Vagina (tissue), 2 donors: ENCODE results near the gene CTSZ. TPM values are rescaled to one million over a fixed set of nuclear protein-coding genes. Genes with fewer than 3 reads are reported as not detected.

Experiments
- DNase-seq, 2 donors: peaks; one replicate each; pipeline ENCODE4 v3.0.0-alpha.2; 2017; ENCODE audit errors: extremely low spot score in 2 of 2
- H3K27ac ChIP-seq: fragments of 200-600 bp; sonication (generic); one replicate; pipeline ENCODE4 v1.5.1; 2019
- H3K27me3 ChIP-seq: fragments of 200-600 bp; sonication (generic); one replicate; pipeline ENCODE4 v1.5.1; 2019
- H3K36me3 ChIP-seq, 2 donors: fragments of 200-600 bp; sonication (generic); one replicate each; pipeline ENCODE4 v1.5.1; 2017 to 2019
- H3K4me1 ChIP-seq: fragments of 200-600 bp; sonication (generic); one replicate; pipeline ENCODE4 v1.5.1; 2019
- H3K4me3 ChIP-seq, 2 donors: fragments of 200-600 bp; sonication (generic); 1 replicate in 1 of 2; 2 replicates in 1 of 2; pipeline ENCODE4 v1.5.1; 2016 to 2019
- H3K9me3 ChIP-seq: fragments of 200-600 bp; sonication (generic); one replicate; pipeline ENCODE4 v1.5.1; 2019
- CTCF ChIP-seq, 3 experiments: fragments of 450-650 bp in 2 of 3; fragments of 200-600 bp in 1 of 3; sonication (generic) in 1 of 3; IDR thresholded peaks; one replicate each; pipeline ENCODE4 v1.5.1; 2017 to 2019; ENCODE audit warnings: antibody characterized with exemption in 3 of 3, mild to moderate bottlenecking in 2 of 3, moderate library complexity in 2 of 3
- POLR2A ChIP-seq, 2 donors: fragments of 450-650 bp; IDR thresholded peaks; one replicate each; pipeline ENCODE4 v1.6.1; 2017; ENCODE audit warnings: antibody characterized with exemption in 2 of 2, mild to moderate bottlenecking in 2 of 2, moderate library complexity in 2 of 2
- POLR2AphosphoS5 ChIP-seq, 2 donors: sonication (generic); formaldehyde crosslinking; IDR thresholded peaks; one replicate each; pipeline ENCODE4 v1.9.0; 2017; ENCODE audit warnings: antibody characterized with exemption in 2 of 2, mild to moderate bottlenecking in 2 of 2, low read depth in 1 of 2; ENCODE audit not compliant: insufficient read depth in 1 of 2
- intact Hi-C: fragments of 100-400 bp; cut with DNase I; formaldehyde crosslinking; loops from one replicate; pipeline ENCODE4 v1.15.1; 2023
- total RNA-seq: library from RNA; depleted of rRNA; stranded (reverse); fragments of >200 nt; gene quantifications from one replicate; pipeline ENCODE4 v1.2.3, GENCODE V29; 2016

The CTSZ gene
- total RNA-seq, 1 donor from 2014 or later, result 128 TPM

DNA sequence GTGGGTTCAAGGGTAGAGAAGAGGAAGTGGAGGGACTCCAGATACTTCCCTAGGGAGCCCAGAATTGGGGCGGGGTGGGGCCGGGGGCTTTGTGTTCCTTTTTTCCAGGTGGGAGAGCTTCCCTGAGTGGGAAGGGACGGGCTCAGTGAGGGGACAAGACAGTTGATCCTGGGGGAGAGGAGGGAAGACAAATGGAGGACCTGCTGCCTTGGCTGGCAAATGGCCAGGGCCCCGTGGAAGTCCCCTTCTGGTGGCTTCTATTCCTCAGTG lies 2.6 kb downstream of the CTSZ start:
- TF ChIP-seq POLR2A (IDR thresholded peaks at IDR 0.05), result no peak
- no peak for TF ChIP-seq CTCF (IDR thresholded peaks at IDR 0.05)
- no peak for TF ChIP-seq POLR2AphosphoS5 (IDR thresholded peaks at IDR 0.05; ENCODE audit: insufficient read depth in 1 of 2, low read depth in 1 of 2)
- peaks cover 0 to 7% of the 10 kb centered on the region in 2 donors for H3K36me3 ChIP-seq
- intact Hi-C loops, result no loop called here
- H3K4me1 ChIP-seq, result peaks cover 34% of the 10 kb centered on the region
- H3K4me3 ChIP-seq, result no peak overlapping the region
- DNase-seq, result no peak
- H3K9me3 ChIP-seq, result no peaks in the 10 kb centered on the region
- H3K27ac ChIP-seq, result peak overlapping the region; percentile 76
- no peaks in the 10 kb centered on the region for H3K27me3 ChIP-seq

DNA sequence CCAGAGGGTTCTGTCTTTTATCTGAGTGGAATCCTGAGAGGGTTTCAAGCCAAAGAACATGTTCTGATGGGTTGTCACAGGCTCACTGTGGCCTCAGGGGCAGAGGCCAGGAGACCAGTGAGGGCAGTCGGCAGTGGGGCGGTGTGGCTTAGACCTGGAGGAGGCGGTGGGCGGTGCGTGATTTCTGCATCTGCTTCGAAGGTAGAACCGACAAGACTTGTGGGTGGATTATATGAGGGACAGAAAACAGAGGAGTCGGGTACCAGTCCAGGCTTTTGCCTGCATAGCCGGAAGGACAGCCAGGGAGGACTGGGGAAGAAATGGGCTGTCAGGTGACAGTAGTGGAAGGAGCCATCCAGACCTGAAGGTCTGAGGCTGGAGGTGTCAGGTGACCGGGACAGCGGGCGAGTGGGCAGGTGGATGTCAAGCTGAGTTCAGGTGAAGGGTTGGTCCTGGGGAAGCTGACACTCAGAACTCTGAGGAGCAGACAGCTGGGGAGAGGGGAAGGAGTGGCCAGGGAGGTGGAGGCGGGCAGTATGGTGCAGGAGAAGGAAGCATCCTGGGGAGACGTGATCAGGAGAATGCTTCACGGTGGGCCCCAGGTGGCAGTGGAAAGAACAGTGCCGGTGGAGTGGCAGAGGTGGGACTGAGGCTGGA lies 3.1 kb downstream of the CTSZ start:
- Histone ChIP-seq H3K27me3 (no peaks in the 10 kb centered on the region), H3K27ac (peak overlapping the region; percentile 76), H3K4me1 (peaks cover 34% of the 10 kb centered on the region), H3K36me3 (peaks cover 0 to 10% of the 10 kb centered on the region in 2 donors), H3K4me3 (no peak overlapping the region), H3K9me3 (no peaks in the 10 kb centered on the region)
- TF ChIP-seq POLR2A (IDR thresholded peaks at IDR 0.05) (no peak), CTCF (IDR thresholded peaks at IDR 0.05) (no peak), POLR2AphosphoS5 (IDR thresholded peaks at IDR 0.05; ENCODE audit: insufficient read depth in 1 of 2, low read depth in 1 of 2) (no peak)
- no peak for DNase-seq
- intact Hi-C loops, result no loop called here

DNA sequence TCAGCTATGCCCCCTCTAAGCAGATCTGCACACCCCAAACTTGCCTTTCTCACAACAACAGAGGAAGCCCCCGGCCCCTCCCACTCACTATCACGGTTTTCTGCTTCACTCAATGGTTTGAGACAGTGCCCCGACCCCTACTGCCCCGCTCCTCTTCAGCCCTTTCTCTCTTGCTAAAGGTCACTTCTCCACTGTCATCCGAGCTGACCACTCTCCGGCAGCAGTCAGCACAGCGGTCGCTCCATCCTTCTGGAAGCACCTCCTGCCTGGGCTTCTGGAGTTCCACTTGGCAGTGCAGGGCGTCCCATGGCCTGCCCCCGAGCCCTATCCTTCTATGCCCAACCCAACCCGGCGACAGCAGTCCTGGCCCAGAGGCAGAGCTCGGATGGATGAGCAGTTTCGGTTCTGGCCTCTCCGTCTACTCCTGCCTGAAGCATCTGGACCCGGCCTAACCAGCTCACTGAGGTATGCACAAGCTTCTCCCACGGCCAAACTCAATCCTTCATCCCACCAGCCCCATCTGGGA lies 4.1 kb downstream of the CTSZ start:
- no peak for DNase-seq
- H3K36me3 ChIP-seq, result peaks cover 0 to 15% of the 10 kb centered on the region in 2 donors
- no peaks in the 10 kb centered on the region for H3K9me3 ChIP-seq
- intact Hi-C loops, result no loop called here
- no peak for TF ChIP-seq POLR2AphosphoS5 (IDR thresholded peaks at IDR 0.05; ENCODE audit: insufficient read depth in 1 of 2, low read depth in 1 of 2)
- TF ChIP-seq POLR2A (IDR thresholded peaks at IDR 0.05), result no peak
- no peak for TF ChIP-seq CTCF (IDR thresholded peaks at IDR 0.05)
- no peak overlapping the region for H3K27ac ChIP-seq
- H3K4me3 ChIP-seq, result no peak overlapping the region
- peaks cover 33% of the 10 kb centered on the region for H3K4me1 ChIP-seq
- no peaks in the 10 kb centered on the region for H3K27me3 ChIP-seq

GRCh38 chr20:59002388-59002787 lies 4.7 kb downstream of the CTSZ start:
- DNase-seq, result no peak
- peaks cover 27% of the 10 kb centered on the region for H3K4me1 ChIP-seq
- no peak overlapping the region for H3K27ac ChIP-seq
- H3K36me3 ChIP-seq, result peaks cover 0 to 21% of the 10 kb centered on the region in 2 donors
- H3K4me3 ChIP-seq, result no peak overlapping the region
- intact Hi-C loops, result no loop called here
- H3K27me3 ChIP-seq, result no peaks in the 10 kb centered on the region
- no peak for TF ChIP-seq CTCF (IDR thresholded peaks at IDR 0.05)
- H3K9me3 ChIP-seq, result no peaks in the 10 kb centered on the region

DNA sequence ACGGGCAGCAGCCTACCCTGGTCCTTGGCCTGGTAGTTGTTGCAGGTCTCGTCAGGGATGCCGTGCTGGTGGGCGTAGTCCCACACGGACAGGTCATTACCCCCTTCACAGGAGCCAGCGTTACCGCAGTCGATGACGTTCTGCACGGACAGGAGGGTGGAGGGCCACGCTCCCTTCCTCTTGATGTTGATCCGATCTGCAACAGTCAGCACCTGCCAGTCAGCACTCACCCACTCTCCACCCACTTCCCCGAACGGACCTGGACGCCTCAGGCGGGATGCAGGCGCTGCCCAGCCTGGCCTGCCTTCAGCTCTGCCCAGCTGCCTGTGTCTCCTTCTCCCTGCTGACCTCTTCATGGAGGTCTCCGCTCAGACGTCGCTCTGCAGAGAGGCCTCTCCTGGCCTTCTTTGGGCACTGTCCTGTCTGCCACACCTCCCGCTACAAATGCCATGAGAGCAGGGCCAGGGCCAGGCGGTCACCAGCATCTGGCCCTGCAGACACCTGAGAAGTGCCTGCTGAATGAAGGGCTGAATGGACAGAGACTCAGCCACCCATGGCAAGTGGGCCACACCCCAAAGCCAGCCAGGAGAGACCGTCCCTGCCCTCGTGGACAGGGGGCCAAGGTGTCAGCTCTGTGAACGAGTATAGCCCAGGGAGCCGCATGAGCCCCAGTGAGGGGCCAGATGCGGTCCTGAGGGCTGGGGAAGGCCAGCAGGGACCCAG lies 5.4 kb downstream of the CTSZ start:
- Histone ChIP-seq H3K27ac (no peak overlapping the region), H3K36me3 (peaks cover 0 to 27% of the 10 kb centered on the region in 2 donors), H3K27me3 (no peaks in the 10 kb centered on the region), H3K4me3 (no peak overlapping the region), H3K9me3 (no peaks in the 10 kb centered on the region), H3K4me1 (peaks cover 25% of the 10 kb centered on the region)
- no peak for DNase-seq
- intact Hi-C loops, result no loop called here
- TF ChIP-seq POLR2AphosphoS5 (IDR thresholded peaks at IDR 0.05; ENCODE audit: insufficient read depth in 1 of 2, low read depth in 1 of 2) (no peak), CTCF (IDR thresholded peaks at IDR 0.05) (no peak), POLR2A (IDR thresholded peaks at IDR 0.05) (no peak)
